NCI-H2107 treated with DMSO at 0.1 percent for 48 hours (cell line): ENCODE data around the gene LARP7.
"Not testable (repeated sequence)": the region's sequence is repeated elsewhere in the genome, so short reads cannot be mapped to it uniquely, and the experiment has no call there.

Experiments used
- DNase-seq: peaks from one replicate; lab custom pipeline; 2025; ENCODE audit not compliant: unreplicated experiment; lab: John Stamatoyannopoulos, UW

The LARP7 gene

DNA sequence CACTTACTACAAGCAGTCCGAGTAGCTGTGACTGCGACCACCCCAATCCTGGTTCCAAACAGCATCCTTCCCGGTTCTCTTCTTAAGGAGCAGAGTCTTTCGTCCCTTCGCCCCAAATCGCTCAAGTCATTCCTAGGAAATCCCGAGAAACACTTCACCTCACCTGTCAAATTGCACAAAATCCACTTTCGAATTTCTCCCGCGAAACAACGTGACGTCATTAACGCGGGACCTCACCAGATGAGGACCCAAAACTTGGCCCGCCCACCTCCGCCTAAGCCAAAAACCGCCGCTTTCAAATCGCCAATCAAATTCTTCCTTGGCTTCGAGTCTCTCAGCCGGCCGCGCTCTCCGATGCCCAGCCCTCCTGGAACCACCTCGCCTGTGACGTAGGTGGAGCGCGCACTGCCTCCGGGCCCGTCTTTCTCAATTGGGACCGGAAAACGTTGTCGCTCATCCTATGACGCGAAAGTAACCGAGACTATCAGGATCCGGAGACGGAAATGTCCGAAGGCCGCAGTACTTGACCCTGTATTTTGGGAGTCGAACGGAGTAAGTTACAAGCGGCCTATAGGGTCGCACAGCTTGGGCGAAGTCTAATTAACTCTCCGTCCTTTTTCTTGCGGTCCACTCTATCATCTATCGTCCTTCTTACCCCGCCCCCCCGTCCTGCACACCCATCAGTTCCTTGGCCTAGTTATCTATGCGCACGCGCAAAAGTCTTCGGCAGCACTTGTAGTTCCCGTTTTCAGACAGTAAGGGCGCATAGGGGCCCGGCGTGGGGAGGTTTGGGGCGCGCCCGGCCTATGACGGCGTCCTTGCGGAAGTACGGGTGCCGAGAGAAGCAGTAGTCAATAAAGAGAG, at the start of gene LARP7, which contains the start of gene ZGRF1:
Gene LARP7 (plus strand): TSS at position 456 of the 864 bp plus-strand sequence. CDS start 7,527 bp downstream, outside the sequence.
Gene ZGRF1 (minus strand): TSS at position 222 of the 864 bp plus-strand sequence. CDS start 3,733 bp downstream, outside the sequence.
- peak; percentile 88 for DNase-seq

DNA sequence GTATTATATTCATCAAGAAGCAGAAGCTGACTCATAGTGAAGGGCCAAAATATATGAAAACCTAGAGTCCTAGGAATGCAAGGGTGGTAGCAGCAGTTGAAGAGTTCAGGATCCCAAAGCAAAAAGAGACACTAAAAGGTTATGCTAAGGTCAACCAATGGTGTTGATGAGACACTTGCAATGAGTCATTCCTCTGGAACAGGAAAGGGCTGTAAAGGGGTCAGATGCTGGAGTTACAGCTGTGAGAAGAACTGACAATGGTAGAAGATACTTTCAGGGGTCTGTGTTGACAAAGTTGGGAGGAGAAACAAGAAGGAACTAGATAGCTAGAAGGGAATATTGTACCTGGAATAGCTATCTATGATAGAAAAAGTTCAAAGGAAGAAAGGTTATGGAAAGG, 47.7 kb upstream of the LARP7 start:
- DNase-seq: no peak

GRCh38 chr4:112591593-112591992, 45.4 kb upstream of the LARP7 start:
- no peak for DNase-seq

GRCh38 chr4:112592717-112593116, 44.2 kb upstream of the LARP7 start:
- DNase-seq: no peak

DNA sequence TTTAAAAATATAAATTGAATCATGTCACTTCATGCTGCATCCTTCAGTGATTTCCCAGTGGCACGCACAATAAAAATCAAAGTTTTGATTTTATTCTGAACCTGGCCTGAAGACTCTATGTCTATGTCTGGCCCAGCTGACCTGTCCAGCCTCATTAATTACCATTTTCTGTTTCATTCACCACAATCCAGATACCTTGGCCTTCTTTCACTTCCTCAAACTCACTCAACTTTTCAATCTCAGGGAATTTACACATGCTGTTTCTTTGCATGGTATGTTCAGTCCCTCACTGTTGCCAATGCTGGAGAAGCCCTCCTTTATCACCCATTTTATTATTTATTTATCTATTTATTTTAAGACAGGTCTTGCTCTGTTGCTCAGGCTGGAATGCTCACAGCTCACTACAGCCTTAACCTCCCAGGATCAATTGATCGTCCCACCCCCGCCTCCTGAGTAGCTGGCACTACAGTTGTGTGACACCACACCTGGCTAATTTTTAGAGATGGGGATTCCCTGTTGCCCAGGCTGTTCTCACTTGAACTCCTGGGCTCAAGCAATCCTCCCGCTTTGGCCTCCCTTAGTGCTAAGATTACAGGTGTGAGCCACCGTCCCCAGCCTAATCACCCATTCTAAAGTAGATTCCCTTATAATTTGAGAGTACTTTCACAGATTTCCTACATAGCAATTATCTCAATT, 43.4 kb upstream of the LARP7 start:
- no peak for DNase-seq

- DNase-seq: no peak
Measured at GRCh38 chr4:112594993-112595392, 42.0 kb upstream of the LARP7 start.

DNA sequence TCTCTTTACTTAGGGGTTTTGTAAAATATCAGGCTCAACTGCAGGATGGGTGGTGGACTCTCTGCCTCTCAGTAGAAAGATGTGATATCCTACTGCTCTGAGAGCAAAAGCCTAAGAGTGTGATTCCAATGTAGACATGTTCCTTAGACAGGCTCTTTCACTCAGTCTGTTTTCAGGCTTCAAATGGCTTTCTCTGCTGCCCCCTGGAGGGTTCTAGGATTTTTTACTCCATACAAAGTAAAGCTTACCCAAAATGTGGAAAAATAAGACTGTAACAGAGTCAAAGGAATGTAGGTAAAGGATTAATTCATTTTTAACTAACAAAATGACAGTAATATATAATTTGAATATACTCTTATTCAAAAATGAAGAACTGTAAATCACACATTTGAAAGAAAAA, 32.4 kb upstream of the LARP7 start:
- DNase-seq: peak; percentile 5

DNA sequence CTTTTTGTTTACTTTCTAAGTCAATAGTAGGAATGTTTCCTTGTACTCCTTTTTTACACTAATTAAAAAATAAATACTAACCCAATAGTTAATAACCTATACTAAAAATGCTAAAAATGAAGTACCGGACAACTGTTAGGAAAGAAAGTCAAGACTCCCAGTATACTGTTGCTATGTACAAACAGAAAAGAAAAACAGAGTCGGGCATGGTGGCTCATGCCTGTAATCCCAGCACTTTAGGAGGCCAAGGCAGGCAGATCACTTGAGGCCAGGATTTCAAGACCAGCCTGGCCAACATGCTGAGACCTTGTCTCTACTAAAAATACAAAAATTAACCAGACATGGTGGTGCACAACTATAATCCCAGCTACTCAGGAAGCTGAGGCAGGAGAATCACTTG, 24.1 kb upstream of the LARP7 start:
- not testable (repeated sequence) for DNase-seq

GRCh38 chr4:112616984-112617383, 20.0 kb upstream of the LARP7 start:
- no peak for DNase-seq

DNA sequence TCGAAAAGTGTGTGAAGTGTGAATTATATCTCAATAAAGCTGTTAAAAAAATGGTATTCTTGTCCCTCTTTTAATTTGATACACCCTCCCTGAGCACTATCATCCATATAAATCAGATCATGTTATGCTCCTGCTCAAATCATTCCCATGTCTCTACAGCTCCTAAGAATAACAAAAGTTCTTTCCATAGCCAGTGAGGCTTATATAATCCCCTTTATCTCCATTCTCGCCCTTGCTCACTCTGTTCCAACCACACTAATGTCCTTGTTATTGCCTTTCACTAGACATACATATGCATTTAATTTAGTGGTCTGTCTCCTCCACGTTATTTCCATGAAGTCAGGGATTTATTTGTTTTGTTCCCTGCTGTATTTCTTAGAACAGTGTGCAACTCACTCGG, 10.7 kb upstream of the LARP7 start:
- DNase-seq: no peak

GRCh38 chr4:112633477-112634235, 3.3 kb upstream of the LARP7 start:
- no peak for DNase-seq

DNA sequence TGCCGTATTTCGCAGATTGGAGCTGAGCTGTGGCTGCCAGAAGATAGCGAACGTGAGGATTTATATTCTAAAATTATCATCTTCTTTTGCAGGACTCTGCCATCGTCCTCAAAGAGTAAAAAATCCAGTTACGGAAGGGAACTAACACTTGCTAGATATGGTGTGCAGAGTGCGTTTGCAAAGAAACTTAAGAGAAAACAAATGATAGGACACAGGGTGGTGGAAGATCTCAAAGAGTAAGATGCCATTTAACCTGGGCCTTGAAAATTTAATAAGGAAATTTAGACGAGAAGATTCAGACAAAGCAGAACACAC, 566 bp downstream of the LARP7 start:
- no peak for DNase-seq

- no peak for DNase-seq
Measured at GRCh38 chr4:112642526-112642925, 5.6 kb downstream of the LARP7 start.

- not testable (repeated sequence) for DNase-seq
Measured at GRCh38 chr4:112644595-112645535, 7.9 kb downstream of the LARP7 start.

GRCh38 chr4:112645541-112646329, 8.8 kb downstream of the LARP7 start:
- no peak for DNase-seq

- DNase-seq: no peak
Measured at GRCh38 chr4:112646632-112647537, 9.9 kb downstream of the LARP7 start.

- DNase-seq: no peak
Measured at GRCh38 chr4:112647785-112648184, 10.8 kb downstream of the LARP7 start.

- no peak for DNase-seq
Measured at GRCh38 chr4:112648263-112649054, 11.5 kb downstream of the LARP7 start.
